ENCODE results near the gene MUC5B. TPM values are rescaled to one million over a fixed set of nuclear protein-coding genes. Genes with fewer than 3 reads are reported as not detected.
A peak's percentile ranks its signal among the peaks of the same experiment; 100 is the strongest.

The MUC5B gene
- total RNA-seq, 2 donors from 2014 or later, result 0.18 to 17.3 TPM

GRCh38 chr11:1305063-1305495 lies 82.2 kb downstream of the MUC5B start:
- Histone ChIP-seq H3K4me3 (no peak overlapping the region), H3K36me3 (no peaks in the 10 kb centered on the region), H3K27ac (no peak overlapping the region), H3K27me3 (replicated peaks; ENCODE audit: insufficient read depth) (no peaks in the 10 kb centered on the region), H3K4me1 (replicated peaks) (peaks cover 34% of the 10 kb centered on the region), H3K9me3 (no peaks in the 10 kb centered on the region)
- DNase-seq (ENCODE audit: low spot score), result no peak
- intact Hi-C loops (cut with DNase I), result loop anchor here (5.0 kb wide), 2 partner anchors 43 to 212 kb away; no protein-coding TSS in a partner anchor
- no peak for TF ChIP-seq POLR2AphosphoS5 (IDR thresholded peaks at IDR 0.05)
- no peak for TF ChIP-seq POLR2A (IDR thresholded peaks at IDR 0.05)
- no peak for TF ChIP-seq CTCF (IDR thresholded peaks at IDR 0.05)
- WGBS, result 79% methylated on average over 13 of the region's 13 CpGs

- Histone ChIP-seq H3K9me3 (no peaks in the 10 kb centered on the region), H3K27me3 (replicated peaks; ENCODE audit: insufficient read depth) (no peaks in the 10 kb centered on the region), H3K27ac (no peak overlapping the region), H3K4me3 (no peak overlapping the region), H3K4me1 (replicated peaks) (peaks cover 34% of the 10 kb centered on the region), H3K36me3 (no peaks in the 10 kb centered on the region)
- DNase-seq (ENCODE audit: low spot score), result no peak
- 83% methylated on average over 21 of the region's 27 CpGs for WGBS
- TF ChIP-seq POLR2A (IDR thresholded peaks at IDR 0.05) (no peak), CTCF (IDR thresholded peaks at IDR 0.05) (no peak), POLR2AphosphoS5 (IDR thresholded peaks at IDR 0.05) (no peak)
- intact Hi-C loops (cut with DNase I), result loop anchor here (5.0 kb wide), 2 partner anchors 43 to 212 kb away; no protein-coding TSS in a partner anchor
Observed at GRCh38 chr11:1305501-1306056, 82.7 kb downstream of the MUC5B start.

GRCh38 chr11:1306186-1307162 lies 83.6 kb downstream of the MUC5B start:
- intact Hi-C loops (cut with DNase I), result loop anchor here (5.0 kb wide), 2 partner anchors 44 to 211 kb away; no protein-coding TSS in a partner anchor
- Histone ChIP-seq H3K27me3 (replicated peaks; ENCODE audit: insufficient read depth) (no peaks in the 10 kb centered on the region), H3K36me3 (no peaks in the 10 kb centered on the region), H3K4me3 (peak overlapping the region in 1 of 2 donors; percentile 91), H3K4me1 (replicated peaks) (peaks cover 34% of the 10 kb centered on the region), H3K9me3 (no peaks in the 10 kb centered on the region), H3K27ac (peak overlapping the region; percentile 29 to 36)
- TF ChIP-seq POLR2AphosphoS5 (IDR thresholded peaks at IDR 0.05), result no peak
- no peak for TF ChIP-seq CTCF (IDR thresholded peaks at IDR 0.05)
- no peak for TF ChIP-seq POLR2A (IDR thresholded peaks at IDR 0.05)
- no peak for DNase-seq (ENCODE audit: low spot score)
- 85% methylated on average over 30 of the region's 30 CpGs for WGBS

GRCh38 chr11:1307163-1307870 lies 84.5 kb downstream of the MUC5B start:
- no peaks in the 10 kb centered on the region for H3K27me3 ChIP-seq (replicated peaks; ENCODE audit: insufficient read depth)
- no peaks in the 10 kb centered on the region for H3K36me3 ChIP-seq
- intact Hi-C loops (cut with DNase I), result loop anchor here (5.0 kb wide), 2 partner anchors 45 to 210 kb away; no protein-coding TSS in a partner anchor
- no peaks in the 10 kb centered on the region for H3K9me3 ChIP-seq
- 45% methylated on average over 21 of the region's 21 CpGs for WGBS
- H3K4me3 ChIP-seq, result peak overlapping the region in 1 of 2 donors; percentile 91
- peaks cover 29% of the 10 kb centered on the region for H3K4me1 ChIP-seq (replicated peaks)
- peak; percentile 76 for DNase-seq (ENCODE audit: low spot score)
- TF ChIP-seq POLR2A (IDR thresholded peaks at IDR 0.05) (peak; percentile 27), POLR2AphosphoS5 (IDR thresholded peaks at IDR 0.05) (peak; percentile 67), CTCF (IDR thresholded peaks at IDR 0.05) (no peak)
- peak overlapping the region; percentile 29 to 36 for H3K27ac ChIP-seq

Measured in prostate gland (tissue), 2 donors.